GM18499 (cell line): ENCODE results near the gene NEGR1.

Experiments
- ATAC-seq: cut with Tn5 transposase; IDR thresholded peaks from one replicate; pipeline ENCODE4 v1.9.1; 2021; ENCODE audit warnings: moderate number of reproducible peaks; ENCODE audit not compliant: insufficient read depth, unreplicated experiment

Gene NEGR1

DNA sequence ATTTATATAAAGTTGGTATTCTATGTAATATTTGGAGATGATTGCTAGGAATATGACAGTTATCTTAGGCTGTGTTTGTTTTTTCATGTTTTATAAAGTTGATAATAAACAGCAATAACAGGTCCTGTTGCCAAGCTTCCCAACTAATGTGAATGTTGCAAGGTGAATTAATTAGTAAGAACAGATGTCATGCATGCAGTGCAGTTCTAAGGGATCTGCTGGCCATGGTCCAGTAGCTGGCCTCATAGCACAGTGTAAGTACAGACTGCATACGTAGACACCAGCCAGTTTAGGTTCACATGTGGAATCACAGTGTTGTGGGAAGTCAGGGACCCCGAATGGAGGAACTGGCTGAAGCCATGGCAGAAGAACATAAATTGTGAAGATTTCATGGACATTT, 478.2 kb downstream of the NEGR1 start:
- no peak for ATAC-seq

DNA sequence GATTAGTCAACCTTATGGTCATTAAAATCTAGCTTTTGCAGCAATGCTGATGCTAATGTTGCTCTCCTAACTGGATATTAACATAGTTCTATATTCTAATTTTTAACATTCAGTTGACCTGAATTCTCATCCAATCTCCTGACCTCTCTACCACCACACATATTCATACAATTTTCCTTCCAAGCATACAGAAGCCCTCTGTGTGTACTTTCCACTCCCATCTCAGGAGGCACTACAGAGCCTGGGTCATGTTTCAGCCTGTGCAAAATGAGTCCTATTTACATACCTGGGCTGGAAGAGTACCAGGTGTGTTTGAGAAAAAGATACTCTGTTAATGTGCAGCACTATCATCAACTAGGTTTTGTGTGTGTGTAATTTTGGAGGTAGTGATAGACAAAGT, 486.3 kb downstream of the NEGR1 start:
- ATAC-seq, result no peak

DNA sequence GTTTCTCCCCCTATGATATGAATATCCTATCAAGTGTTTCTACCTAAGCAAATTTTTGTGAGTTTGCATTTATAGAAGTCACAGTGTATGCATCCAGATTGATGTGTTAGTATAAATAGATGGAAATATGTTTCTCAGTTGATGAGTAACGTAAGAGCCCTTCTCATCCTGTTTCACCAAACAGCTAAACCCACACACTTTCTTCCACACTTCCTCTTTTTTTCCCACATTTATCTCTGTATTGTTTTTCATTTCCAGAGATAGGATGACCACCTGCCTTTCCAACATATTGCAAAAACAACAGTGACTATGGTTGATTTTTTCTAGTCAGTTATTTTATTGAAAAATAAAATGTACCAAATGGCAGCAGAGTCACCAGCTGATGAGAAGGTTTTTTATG, 490.1 kb downstream of the NEGR1 start:
- ATAC-seq, result no peak

DNA sequence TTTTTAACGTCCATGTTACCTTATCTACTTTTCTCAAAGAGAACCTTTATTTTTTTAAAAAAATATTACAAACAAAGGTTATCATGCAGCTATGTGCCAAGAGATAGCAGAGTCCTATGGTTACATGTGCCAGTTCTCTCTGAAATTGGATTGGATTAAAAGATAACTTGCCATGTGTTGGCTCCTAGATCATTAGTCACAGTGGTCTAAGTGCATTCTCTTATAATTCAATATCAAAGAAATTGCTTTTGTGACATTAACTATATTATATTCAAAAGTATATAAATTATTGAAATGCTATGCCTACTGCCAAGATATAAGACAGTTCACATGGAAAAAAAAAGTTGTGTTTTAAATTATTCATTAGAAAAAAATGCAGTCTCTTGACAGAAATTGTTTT, 494.2 kb downstream of the NEGR1 start:
- ATAC-seq, result no peak

DNA sequence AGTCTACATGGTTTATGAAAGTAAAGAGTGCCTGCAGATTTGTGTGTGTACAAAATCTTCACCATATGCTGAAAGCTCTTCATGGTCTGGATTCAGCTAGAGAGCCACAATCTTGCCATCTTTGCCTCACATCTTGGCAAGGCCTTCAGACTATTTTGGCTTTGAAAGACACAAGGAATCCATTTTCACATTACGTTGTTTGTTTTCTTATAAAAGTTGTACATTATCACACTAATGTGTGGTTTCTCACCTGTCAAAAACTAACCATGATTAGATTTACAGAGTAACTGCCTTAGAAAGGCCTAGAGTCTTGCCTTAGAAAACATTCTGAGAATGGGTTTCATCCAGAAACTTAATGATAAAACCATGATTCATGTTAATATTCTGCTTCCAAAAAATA, 494.6 kb downstream of the NEGR1 start:
- ATAC-seq, result no peak

DNA sequence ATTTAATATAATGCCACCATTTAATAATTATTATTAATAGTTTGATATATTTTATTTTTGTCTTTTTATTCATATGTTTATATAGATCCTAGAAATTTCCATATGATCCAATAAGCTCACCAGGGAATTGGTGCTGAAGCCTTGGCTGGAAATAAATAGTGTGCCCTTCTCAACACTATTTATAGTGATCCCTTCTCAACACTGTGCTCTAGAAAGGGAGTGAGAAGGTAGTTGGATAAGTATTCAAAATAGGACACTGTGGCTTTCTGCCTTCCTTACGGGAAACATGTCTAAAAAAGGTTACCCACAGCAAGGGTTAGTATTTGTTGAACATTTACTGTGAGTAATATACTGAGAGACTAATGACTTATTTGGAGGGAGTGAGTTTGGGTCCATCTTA, 496.1 kb downstream of the NEGR1 start:
- no peak for ATAC-seq

DNA sequence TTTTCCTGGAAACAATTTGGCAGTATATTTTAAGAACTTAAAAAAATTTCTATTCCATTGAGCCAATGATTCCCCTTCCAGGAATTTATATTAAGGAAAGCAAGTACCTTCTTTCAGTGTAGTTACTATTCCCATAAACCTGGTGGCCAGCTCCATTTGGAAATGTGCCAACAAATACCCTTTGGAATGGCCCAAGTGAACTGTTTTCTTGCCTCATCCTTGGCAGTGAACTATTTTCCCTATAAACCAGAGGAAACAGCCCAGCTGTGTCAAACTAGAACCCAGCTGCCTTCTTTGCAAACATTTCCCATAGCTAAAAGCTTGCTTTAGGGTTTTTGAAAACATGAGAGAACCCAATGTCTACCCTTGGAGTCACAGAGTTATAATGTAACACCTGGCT, 496.9 kb downstream of the NEGR1 start:
- no peak for ATAC-seq

DNA sequence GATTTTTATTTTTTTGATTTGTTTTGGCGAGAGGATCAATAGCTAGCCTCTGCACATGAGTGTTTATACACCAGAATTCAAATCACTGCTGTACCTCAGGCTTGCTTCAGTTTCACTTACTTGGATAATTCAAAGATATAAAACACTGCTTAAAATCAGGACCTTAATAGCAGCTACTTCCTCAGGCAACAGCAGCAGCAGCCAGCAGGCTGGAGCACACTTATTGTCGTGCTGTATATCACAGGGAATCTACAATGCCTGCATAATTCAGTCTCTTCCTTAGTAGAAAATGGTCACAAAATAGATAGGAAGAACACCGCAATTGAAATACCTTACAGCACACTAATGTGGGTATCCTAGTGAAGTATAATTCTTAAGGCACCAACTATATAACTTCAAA, 497.3 kb downstream of the NEGR1 start:
- ATAC-seq, result no peak

DNA sequence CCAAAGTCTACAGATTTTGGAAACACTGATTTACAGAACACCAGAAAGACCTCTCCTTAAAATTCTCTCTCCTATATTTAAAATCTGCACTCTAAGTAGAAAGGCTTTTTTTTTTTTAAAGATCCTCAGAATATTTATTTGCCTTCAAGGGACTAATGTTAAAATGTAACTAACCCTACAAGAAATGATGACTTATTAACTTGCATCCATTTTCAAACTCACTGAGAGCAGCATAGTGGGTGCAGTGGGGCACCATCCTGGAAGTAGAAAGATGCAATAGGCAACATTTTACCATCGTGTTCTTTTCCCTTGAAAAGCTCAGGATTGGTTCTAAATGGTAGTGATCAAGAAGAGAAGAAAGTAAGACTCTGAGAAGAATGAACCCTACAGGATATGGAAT, 498.1 kb downstream of the NEGR1 start:
- no peak for ATAC-seq

DNA sequence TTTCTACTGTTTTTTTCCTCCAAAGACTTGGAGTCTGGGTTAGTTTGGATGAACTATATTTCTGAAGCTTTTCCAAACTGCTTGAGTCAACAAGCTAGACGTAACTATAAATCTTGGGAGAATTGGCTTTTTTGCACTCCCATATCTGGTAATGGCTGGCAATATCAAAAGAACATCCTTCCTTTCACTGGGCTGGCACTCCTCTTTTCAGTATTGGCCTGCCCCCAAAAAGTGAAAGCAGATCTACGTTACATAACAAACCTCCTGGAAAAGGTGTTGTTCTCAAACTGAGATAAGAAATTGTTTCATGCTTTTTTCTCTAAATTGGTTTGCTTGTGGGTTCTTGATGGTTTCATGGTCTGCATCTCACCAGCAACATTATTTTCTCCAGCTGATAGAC, 499.3 kb downstream of the NEGR1 start:
- no peak for ATAC-seq

DNA sequence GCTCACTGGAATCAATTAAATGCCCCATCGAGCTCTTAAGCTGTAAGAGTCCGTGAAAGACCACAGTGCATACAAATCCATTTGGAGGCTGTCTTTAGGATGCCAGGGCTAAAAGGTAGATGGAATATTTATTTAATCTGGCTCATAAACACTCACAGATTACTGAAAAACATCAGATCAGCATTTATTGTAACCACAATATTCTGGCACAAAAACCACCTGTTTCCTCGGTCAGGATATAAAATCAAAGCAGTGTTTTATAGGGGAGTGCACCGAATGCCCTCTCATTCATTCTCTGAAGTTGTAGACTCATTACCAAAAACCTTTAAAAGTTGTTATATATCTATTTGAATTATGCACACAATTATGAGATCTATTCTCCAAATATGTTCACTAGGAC, 500.9 kb downstream of the NEGR1 start:
- ATAC-seq, result no peak

DNA sequence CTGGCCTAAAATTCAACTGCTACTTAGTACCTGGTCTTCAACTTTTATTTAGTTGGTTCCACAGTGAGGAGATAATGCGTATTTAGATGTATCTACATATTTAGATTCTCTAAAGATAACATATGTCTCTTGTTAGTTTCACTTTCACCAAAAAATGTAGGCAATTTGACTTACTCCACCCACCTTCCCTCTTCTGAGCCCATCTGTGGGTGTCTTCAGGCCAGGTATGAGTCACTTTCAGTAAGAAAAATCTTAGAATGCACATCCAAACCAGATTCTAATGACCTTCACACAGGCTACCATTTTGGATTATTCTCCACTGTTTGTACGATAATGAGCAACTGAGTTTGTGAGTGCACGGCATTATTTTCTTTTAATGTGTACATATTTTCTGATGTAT, 501.7 kb downstream of the NEGR1 start:
- ATAC-seq, result peak; percentile 99

DNA sequence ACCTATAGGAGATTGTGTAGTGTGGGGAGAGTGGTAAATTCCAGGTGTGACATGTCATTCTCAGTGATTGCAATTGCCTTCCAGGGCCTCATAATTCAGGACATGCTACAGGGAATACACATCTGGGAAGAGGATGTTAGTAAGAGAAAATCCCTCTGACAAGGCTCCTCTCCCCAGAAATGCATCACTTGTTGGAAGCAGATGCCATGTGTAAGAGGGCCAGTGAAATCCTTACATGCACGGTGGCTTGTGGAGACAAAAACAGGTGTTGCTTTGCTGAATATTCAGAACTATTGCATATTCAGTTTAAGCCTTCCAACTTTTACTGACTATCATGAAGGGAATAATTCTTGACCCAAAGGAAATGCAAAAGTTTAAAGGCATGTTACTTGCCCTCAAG, 503.4 kb downstream of the NEGR1 start:
- no peak for ATAC-seq

DNA sequence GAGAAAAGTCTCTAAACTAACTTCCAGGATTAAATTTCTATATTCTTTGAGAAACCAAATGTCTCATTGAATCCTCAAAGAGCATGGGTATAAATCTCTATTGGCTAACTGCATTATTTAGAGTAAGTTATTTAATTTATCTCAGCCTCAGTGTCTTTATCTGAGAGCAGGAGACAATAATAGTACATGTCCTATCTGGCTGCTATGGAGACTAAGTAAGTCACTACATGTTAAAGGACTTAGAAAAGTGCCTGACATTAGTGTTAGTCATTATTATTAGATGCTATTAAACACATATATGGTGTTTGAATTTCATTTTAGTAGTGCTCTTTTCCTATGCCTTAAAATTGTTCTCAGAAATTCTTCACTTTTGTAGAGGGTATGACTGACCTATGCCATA, 505.2 kb downstream of the NEGR1 start:
- no peak for ATAC-seq

DNA sequence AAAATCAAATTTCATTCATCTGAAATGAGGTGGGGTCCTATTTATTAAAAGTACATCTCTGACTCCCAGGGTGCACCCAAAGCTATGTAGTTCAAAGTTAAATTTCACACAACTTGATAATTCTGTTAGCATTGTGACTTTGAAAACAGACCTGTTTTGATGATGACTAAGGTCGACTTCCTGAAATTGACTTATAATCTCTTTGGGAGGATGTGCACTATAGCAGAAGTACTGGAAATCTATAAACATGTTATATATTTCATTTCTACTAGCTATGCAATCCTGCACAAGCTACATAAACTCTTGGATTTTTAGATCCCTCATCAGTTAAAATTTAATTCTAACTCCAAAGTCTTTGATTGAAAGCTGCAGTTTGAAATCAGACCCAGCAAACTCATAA, 507.6 kb downstream of the NEGR1 start:
- ATAC-seq, result no peak

DNA sequence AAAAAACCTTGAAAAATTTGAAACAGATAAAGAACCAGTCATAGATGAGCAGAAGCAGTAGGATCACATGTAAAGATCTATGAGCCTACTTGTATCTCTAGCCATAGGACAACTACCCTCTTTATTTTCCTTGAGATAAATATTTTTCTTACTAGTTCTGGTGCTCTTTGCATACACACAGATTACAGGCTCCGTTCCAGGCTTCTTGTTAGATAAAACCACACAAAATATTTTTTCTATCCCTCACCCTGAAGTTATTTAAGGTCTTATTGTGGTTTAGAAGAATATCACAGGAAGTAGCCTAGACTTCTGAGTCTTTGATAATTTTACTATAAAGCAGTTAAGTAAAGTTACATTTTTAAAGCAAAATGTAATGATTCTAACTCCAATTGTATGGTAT, 512.2 kb downstream of the NEGR1 start:
- ATAC-seq, result no peak

DNA sequence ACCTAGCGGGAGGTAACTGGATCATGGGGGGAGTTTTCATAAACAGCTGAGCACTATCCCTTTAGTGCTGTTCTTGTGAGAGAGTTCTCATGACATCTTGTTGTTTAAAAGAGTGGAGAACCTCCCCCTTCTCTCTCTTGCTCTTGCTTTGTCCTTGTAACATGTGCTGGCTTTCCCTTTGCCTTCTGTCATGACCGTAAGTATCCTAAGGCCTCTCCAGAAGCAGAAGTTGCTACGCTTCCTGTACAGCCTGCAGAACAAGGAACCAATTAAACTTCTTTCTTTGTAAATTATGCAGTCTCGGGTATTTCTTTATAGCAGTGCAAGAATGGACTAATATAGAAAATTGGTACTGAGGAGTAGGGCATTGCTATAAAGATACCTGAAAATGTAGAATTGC, 515.6 kb downstream of the NEGR1 start:
- ATAC-seq, result no peak

DNA sequence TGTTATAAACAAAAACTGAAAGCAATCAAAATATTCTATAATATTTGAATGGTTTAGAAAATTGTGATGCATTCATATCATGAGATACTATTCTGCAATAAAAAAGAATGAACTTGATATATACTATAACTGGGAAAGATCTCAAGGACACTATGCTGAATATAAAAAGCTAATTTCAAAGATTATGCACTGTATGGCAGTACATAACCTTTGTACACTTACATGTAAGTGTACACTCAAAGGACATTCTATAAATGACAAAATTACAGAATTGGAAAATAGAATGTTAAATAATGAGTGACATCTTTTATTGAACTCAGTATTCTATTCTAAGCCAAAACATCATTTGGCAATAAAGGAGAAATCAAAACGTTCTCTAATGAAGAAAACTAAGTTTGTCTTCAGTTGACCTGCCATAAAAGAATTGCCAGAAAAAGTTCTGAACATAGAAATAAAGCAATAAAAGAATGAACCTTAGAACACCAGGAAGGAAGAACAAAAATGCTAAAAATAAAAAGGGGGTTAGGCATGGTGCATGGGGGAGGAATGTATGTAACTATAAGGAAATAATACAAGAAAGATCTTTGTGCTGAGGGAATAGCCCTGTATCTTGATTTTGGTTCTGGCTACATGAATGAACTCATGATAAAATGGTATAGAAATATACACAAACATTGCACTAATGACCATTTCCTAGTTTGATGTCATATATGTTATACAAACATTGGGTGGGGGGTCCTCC, 519.7 kb downstream of the NEGR1 start:
- ATAC-seq, result no peak

DNA sequence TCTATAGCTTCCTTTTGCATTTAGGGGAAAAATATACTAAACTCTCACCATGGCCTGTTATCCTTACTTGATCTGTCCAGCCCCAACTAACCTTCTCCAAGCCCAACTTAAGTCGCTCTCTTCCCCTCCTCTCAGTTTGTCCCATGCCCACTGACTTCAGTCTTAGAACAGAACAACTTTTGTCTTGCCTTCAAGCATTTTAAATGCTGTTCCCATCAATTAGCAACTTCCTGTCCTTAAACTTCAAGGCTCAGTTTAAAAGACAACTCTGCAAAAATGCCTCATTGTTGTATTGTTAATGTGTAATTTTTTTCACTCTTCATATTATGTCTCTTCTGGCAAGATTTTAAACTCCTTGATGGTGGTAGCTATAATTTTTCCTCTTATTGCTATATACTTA, 526.9 kb downstream of the NEGR1 start:
- no peak for ATAC-seq

DNA sequence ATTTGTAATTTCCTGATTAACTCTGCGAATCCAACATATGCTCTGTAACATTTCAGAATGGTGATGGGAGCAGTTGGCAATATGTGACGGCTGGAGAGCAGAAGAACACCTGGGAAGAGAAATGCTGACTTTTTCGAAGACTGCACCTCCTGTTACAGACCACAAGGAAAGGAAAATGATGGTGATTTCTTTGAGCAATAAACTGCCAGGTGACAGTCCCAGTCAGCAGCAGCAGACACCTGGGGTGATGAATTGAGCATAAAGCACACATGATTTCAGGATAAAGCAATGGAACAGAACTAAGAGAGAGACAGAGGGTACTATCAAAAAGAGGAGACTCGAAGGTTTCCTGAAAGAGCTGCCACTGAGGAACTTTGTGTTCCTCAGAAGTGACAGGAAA, 528.6 kb downstream of the NEGR1 start:
- ATAC-seq, result no peak

DNA sequence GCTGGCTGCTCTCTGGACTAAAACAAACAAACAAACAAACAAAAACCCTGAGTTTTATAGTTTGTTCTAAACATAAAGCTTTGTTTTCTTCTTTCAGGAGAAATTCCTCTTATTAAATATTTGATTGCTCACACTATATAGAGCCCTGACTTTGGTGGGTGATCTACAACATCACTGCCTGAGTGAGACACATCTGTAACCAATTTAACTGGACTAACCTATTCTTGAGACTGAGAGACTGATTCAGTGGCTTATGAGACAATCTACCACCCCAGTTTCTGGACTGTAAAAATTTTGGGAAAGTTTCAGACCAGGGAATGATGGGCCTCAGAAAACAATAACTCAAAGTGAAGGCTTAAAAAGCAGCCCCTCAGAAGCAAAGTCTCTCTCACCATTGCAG, 537.0 kb downstream of the NEGR1 start:
- no peak for ATAC-seq

DNA sequence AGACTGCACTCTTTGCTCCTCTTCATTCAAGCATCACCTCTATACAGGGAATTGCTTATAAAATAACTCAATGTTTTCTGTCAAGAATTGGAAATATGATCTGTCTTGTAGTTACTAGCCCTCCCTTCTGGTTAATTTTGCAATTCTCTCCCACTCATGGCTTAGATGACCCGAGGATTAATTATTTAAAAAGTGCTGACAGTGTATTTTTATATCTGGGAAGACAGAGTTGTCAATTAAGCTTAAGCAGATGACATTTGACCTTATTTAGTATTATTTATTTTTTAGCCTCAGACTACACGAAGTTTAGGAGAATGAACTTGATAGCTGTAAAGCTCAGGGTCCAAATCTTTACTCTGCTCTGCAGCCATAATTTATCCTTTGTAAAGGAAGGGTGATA, 538.5 kb downstream of the NEGR1 start:
- no peak for ATAC-seq

DNA sequence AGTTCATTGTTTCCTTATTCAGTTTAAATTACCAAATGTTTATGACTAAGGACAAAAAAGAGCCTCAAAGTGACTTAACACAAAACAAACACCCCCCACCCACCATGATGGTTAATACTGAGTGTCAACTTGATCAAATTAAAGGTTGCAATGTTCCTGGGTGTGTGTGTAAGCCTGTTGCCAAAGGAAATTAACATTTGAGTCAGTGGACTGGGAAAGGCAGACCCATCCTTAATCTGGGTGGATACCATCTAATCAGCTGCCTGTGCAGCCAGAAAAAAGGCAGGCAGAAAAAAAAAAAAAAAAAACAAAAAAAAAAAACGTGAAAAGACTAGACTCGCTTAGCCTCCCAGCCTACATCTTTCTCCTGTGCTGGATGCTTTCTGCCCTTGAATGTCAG, 543.4 kb downstream of the NEGR1 start:
- no peak for ATAC-seq
